GM23338 (cell line): ENCODE results near the gene RTF1. TPM values are rescaled to one million over a fixed set of nuclear protein-coding genes. Genes with fewer than 3 reads are reported as not detected.

Experiments
- ATAC-seq: fragments of 200-7000 bp; cut with Tn5 transposase; 3 replicates; pipeline ENCODE4 v1.9.1; 2020
- DNase-seq: peaks from one replicate; pipeline ENCODE4 v3.0.0-alpha.2; 2015; ENCODE audit warnings: low spot score
- H2AFZ ChIP-seq: fragments of 200-600 bp; sonication (generic); 2 replicates; pipeline ENCODE4 v1.8.0; 2016; ENCODE audit warnings: antibody characterized with exemption, mild to moderate bottlenecking, moderate library complexity
- H3F3A ChIP-seq: fragments of 200-600 bp; sonication (generic); replicated peaks from 2 replicates; pipeline ENCODE4 v1.8.0; 2017; ENCODE audit warnings: antibody characterized with exemption, mixed run types, low read depth
- H3K27ac ChIP-seq: fragments of 200-600 bp; sonication (generic); 2 replicates; pipeline ENCODE4 v1.6.1; 2016; ENCODE audit warnings: low read depth
- H3K27me3 ChIP-seq: fragments of 200-600 bp; sonication (generic); 2 replicates; pipeline ENCODE4 v1.8.0; 2016; ENCODE audit warnings: mild to moderate bottlenecking, mixed run types, moderate library complexity; ENCODE audit not compliant: insufficient read depth
- H3K36me3 ChIP-seq: fragments of 200-600 bp; sonication (generic); 2 replicates; pipeline ENCODE4 v1.8.0; 2016; ENCODE audit warnings: mild to moderate bottlenecking; ENCODE audit not compliant: insufficient read depth
- H3K4me1 ChIP-seq: fragments of 200-600 bp; sonication (generic); 2 replicates; pipeline ENCODE4 v1.8.0; 2016; ENCODE audit warnings: mild to moderate bottlenecking, moderate library complexity; ENCODE audit not compliant: insufficient read depth
- H3K4me2 ChIP-seq: fragments of 200-600 bp; sonication (generic); 2 replicates; pipeline ENCODE4 v1.7.1; 2017; ENCODE audit warnings: mixed run types
- H3K4me3 ChIP-seq: fragments of 200-600 bp; sonication (generic); 2 replicates; pipeline ENCODE4 v1.6.1; 2016; ENCODE audit warnings: mixed run types
- H3K79me2 ChIP-seq: fragments of 200-600 bp; sonication (generic); replicated peaks from 2 replicates; pipeline ENCODE4 v1.8.0; 2017; ENCODE audit warnings: mild to moderate bottlenecking; ENCODE audit not compliant: insufficient read depth
- H3K9me2 ChIP-seq: fragments of 200-600 bp; sonication (generic); 2 replicates; pipeline ENCODE4 v1.8.0; 2017; ENCODE audit not compliant: insufficient read depth
- H4K20me1 ChIP-seq: fragments of 200-600 bp; sonication (generic); replicated peaks from 2 replicates; pipeline ENCODE4 v1.8.0; 2017; ENCODE audit warnings: mild to moderate bottlenecking; ENCODE audit not compliant: insufficient read depth
- H3K27ac Mint-ChIP-seq: 2 replicates; pipeline ENCODE4 v1.8.0; 2020; ENCODE audit warnings: inconsistent platforms, mild to moderate bottlenecking, moderate library complexity, mixed read lengths
- H3K27me3 Mint-ChIP-seq: 3 replicates; pipeline ENCODE4 v1.8.0; 2022; ENCODE audit warnings: low read depth, mild to moderate bottlenecking, moderate library complexity, mixed read lengths, inconsistent platforms; ENCODE audit not compliant: insufficient read depth, poor library complexity
- H3K36me3 Mint-ChIP-seq: 3 replicates; pipeline ENCODE4 v1.8.0; 2021; ENCODE audit warnings: low read depth, mild to moderate bottlenecking, inconsistent platforms, moderate library complexity, mixed read lengths
- H3K4me1 Mint-ChIP-seq: 3 replicates; pipeline ENCODE4 v1.8.0; 2020; ENCODE audit warnings: mild to moderate bottlenecking, inconsistent platforms, mixed read lengths
- H3K4me3 Mint-ChIP-seq: 3 replicates; pipeline ENCODE4 v1.8.0; 2021; ENCODE audit warnings: moderate library complexity, mild to moderate bottlenecking, inconsistent platforms, mixed read lengths
- H3K9me3 Mint-ChIP-seq: 3 replicates; pipeline ENCODE4 v1.8.0; 2020; ENCODE audit warnings: moderate library complexity, mild to moderate bottlenecking, inconsistent platforms, mixed read lengths
- CREB1 ChIP-seq: fragments of 250-450 bp; sonication (Bioruptor Pico); IDR thresholded peaks from 2 replicates; pipeline ENCODE4 v1.5.0; 2020; ENCODE audit warnings: low read depth, mild to moderate bottlenecking, moderate library complexity
- EZH2 ChIP-seq: fragments of 200-600 bp; sonication (generic); IDR thresholded peaks from one replicate; pipeline ENCODE4 v1.8.0; 2017; ENCODE audit warnings: antibody characterized with exemption, mild to moderate bottlenecking, low read depth; ENCODE audit not compliant: unreplicated experiment
- EZH2phosphoT487 ChIP-seq: fragments of 200-600 bp; sonication (generic); IDR thresholded peaks from one replicate; pipeline ENCODE4 v1.8.1; 2018; ENCODE audit warnings: antibody characterized with exemption; ENCODE audit not compliant: unreplicated experiment
- JUNB ChIP-seq: IDR thresholded peaks from one replicate; pipeline ENCODE4 v1.6.1; 2016; ENCODE audit warnings: antibody characterized with exemption; ENCODE audit not compliant: unreplicated experiment
- NANOG ChIP-seq: IDR thresholded peaks from 2 replicates; pipeline ENCODE4 v1.6.1; 2016; ENCODE audit warnings: antibody characterized with exemption, borderline replicate concordance
- POLR2AphosphoS5 ChIP-seq: IDR thresholded peaks from 2 replicates; pipeline ENCODE4 v1.6.1; 2016; ENCODE audit warnings: antibody characterized with exemption, low read depth
- STAT1 ChIP-seq: IDR thresholded peaks from one replicate; pipeline ENCODE4 v1.6.1; 2016; ENCODE audit warnings: antibody characterized with exemption; ENCODE audit not compliant: unreplicated experiment
- ZNF114 ChIP-seq: fragments of 250-450 bp; sonication (Bioruptor Pico); IDR thresholded peaks from 2 replicates; pipeline ENCODE4 v1.5.0; 2020; ENCODE audit warnings: mild to moderate bottlenecking, moderate library complexity
- ZNF331 ChIP-seq: fragments of 250-450 bp; sonication (Bioruptor Pico); IDR thresholded peaks from 2 replicates; pipeline ENCODE4 v1.5.0; 2020; ENCODE audit warnings: low read depth, mild to moderate bottlenecking, moderate library complexity
- polyA plus RNA-seq: library from polyadenylated mRNA; unstranded; fragments of >200 nt; fragmentation: Nextera tagmentation; extraction: Ambion mirVana; gene quantifications from 2 replicates; pipeline ENCODE4 v1.2.1, GENCODE V29; 2016
- total RNA-seq: library from RNA; depleted of rRNA; stranded (reverse); fragments of >200 nt; shearing (Covaris generic); gene quantifications from 2 replicates; pipeline ENCODE4 v1.2.3, GENCODE V29; 2014
- TF ChIP-seq, protein P1 (sequence below), 2 experiments: fragments of 200-600 bp in 1 of 2; sonication (generic) in 1 of 2; conservative IDR thresholded peaks; 2 replicates each; pipeline versions ENCODE4 v1.5.1 to v1.6.1; 2016 to 2017; ENCODE audit warnings: antibody characterized with exemption in 2 of 2, low read depth in 2 of 2, mild to moderate bottlenecking in 2 of 2, moderate library complexity in 1 of 2
- TF ChIP-seq, protein P2 (sequence below): fragments of 250-450 bp; sonication (Bioruptor Pico); IDR thresholded peaks from 2 replicates; pipeline ENCODE4 v1.5.0; 2020; ENCODE audit warnings: mild to moderate bottlenecking, moderate library complexity
- TF ChIP-seq, protein P3 (sequence below): IDR thresholded peaks from one replicate; pipeline ENCODE4 v1.6.1; 2018; ENCODE audit warnings: antibody characterized with exemption; ENCODE audit not compliant: unreplicated experiment
- TF ChIP-seq, protein P4 (sequence below): IDR thresholded peaks from 2 replicates; pipeline ENCODE4 v1.6.1; 2016; ENCODE audit warnings: antibody characterized with exemption

Gene RTF1
- total and polyA plus RNA-seq, 2 experiments from 2014 or later, result 38.1 to 298 TPM

DNA sequence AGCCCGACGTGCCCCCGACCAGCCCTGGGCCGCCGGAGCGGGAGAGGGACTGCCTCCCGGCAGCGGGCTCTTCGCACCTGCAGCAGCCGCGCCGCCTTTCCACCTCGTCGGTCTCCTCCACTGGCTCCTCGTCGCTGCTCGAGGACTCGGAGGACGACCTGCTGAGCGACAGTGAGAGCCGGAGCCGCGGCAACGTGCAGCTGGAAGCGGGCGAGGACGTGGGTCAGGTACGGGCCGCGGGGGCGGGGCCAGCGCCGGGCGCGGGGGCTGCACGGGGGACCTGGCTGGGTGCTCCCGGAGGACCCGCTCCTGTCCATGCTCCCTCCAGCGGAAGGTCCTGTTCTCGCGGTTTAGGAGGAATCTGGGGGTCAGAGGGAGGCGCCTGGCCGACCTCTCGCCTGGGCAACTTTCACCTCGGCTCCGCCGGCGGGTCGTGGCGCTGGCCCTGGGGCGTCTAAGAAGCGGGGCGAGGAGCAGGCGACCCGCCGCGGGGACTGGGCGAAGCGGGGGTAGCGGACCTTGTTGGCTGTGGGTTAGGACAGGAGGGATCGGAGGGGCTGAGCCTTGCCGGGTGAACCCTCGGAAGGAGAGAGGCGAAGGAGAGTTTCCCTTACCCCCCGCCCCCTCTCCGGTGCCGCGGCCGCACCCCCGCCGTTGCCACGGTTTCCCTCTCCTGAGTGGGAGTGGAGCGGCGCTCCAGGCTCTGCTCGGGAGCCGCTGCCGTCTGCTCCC, 77.5 kb downstream of the RTF1 start:
- peak overlapping the region; percentile 60 for H3K4me3 Mint-ChIP-seq
- no peak for TF ChIP-seq NANOG
- TF ChIP-seq, protein P1, sequence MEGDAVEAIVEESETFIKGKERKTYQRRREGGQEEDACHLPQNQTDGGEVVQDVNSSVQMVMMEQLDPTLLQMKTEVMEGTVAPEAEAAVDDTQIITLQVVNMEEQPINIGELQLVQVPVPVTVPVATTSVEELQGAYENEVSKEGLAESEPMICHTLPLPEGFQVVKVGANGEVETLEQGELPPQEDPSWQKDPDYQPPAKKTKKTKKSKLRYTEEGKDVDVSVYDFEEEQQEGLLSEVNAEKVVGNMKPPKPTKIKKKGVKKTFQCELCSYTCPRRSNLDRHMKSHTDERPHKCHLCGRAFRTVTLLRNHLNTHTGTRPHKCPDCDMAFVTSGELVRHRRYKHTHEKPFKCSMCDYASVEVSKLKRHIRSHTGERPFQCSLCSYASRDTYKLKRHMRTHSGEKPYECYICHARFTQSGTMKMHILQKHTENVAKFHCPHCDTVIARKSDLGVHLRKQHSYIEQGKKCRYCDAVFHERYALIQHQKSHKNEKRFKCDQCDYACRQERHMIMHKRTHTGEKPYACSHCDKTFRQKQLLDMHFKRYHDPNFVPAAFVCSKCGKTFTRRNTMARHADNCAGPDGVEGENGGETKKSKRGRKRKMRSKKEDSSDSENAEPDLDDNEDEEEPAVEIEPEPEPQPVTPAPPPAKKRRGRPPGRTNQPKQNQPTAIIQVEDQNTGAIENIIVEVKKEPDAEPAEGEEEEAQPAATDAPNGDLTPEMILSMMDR (conservative IDR thresholded peaks at IDR 0.05; ENCODE audit: low read depth in 2 of 2), result peak in 1 of 2 experiments; percentile 15; a peak in 2 of 4 replicates
- peak; percentile 77 for TF ChIP-seq EZH2
- peak; percentile 75 for TF ChIP-seq EZH2phosphoT487
- TF ChIP-seq ZNF114 (CRISPR knock-in tag), result no peak
- no peak for TF ChIP-seq STAT1
- TF ChIP-seq CREB1 (CRISPR knock-in tag), result no peak
- TF ChIP-seq, protein P2, sequence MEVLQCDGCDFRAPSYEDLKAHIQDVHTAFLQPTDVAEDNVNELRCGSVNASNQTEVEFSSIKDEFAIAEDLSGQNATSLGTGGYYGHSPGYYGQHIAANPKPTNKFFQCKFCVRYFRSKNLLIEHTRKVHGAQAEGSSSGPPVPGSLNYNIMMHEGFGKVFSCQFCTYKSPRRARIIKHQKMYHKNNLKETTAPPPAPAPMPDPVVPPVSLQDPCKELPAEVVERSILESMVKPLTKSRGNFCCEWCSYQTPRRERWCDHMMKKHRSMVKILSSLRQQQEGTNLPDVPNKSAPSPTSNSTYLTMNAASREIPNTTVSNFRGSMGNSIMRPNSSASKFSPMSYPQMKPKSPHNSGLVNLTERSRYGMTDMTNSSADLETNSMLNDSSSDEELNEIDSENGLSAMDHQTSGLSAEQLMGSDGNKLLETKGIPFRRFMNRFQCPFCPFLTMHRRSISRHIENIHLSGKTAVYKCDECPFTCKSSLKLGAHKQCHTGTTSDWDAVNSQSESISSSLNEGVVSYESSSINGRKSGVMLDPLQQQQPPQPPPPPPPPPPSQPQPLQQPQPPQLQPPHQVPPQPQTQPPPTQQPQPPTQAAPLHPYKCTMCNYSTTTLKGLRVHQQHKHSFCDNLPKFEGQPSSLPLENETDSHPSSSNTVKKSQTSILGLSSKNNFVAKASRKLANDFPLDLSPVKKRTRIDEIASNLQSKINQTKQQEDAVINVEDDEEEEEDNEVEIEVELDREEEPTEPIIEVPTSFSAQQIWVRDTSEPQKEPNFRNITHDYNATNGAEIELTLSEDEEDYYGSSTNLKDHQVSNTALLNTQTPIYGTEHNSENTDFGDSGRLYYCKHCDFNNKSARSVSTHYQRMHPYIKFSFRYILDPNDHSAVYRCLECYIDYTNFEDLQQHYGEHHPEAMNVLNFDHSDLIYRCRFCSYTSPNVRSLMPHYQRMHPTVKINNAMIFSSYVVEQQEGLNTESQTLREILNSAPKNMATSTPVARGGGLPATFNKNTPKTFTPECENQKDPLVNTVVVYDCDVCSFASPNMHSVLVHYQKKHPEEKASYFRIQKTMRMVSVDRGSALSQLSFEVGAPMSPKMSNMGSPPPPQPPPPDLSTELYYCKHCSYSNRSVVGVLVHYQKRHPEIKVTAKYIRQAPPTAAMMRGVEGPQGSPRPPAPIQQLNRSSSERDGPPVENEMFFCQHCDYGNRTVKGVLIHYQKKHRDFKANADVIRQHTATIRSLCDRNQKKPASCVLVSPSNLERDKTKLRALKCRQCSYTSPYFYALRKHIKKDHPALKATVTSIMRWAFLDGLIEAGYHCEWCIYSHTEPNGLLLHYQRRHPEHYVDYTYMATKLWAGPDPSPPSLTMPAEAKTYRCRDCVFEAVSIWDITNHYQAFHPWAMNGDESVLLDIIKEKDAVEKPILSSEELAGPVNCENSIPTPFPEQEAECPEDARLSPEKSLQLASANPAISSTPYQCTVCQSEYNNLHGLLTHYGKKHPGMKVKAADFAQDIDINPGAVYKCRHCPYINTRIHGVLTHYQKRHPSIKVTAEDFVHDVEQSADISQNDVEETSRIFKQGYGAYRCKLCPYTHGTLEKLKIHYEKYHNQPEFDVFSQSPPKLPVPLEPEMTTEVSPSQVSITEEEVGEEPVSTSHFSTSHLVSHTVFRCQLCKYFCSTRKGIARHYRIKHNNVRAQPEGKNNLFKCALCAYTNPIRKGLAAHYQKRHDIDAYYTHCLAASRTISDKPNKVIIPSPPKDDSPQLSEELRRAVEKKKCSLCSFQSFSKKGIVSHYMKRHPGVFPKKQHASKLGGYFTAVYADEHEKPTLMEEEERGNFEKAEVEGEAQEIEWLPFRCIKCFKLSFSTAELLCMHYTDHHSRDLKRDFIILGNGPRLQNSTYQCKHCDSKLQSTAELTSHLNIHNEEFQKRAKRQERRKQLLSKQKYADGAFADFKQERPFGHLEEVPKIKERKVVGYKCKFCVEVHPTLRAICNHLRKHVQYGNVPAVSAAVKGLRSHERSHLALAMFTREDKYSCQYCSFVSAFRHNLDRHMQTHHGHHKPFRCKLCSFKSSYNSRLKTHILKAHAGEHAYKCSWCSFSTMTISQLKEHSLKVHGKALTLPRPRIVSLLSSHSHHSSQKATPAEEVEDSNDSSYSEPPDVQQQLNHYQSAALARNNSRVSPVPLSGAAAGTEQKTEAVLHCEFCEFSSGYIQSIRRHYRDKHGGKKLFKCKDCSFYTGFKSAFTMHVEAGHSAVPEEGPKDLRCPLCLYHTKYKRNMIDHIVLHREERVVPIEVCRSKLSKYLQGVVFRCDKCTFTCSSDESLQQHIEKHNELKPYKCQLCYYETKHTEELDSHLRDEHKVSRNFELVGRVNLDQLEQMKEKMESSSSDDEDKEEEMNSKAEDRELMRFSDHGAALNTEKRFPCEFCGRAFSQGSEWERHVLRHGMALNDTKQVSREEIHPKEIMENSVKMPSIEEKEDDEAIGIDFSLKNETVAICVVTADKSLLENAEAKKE (CRISPR knock-in tag), result no peak
- no peak for TF ChIP-seq JUNB
- TF ChIP-seq ZNF331 (CRISPR knock-in tag), result no peak
- TF ChIP-seq, protein P3, sequence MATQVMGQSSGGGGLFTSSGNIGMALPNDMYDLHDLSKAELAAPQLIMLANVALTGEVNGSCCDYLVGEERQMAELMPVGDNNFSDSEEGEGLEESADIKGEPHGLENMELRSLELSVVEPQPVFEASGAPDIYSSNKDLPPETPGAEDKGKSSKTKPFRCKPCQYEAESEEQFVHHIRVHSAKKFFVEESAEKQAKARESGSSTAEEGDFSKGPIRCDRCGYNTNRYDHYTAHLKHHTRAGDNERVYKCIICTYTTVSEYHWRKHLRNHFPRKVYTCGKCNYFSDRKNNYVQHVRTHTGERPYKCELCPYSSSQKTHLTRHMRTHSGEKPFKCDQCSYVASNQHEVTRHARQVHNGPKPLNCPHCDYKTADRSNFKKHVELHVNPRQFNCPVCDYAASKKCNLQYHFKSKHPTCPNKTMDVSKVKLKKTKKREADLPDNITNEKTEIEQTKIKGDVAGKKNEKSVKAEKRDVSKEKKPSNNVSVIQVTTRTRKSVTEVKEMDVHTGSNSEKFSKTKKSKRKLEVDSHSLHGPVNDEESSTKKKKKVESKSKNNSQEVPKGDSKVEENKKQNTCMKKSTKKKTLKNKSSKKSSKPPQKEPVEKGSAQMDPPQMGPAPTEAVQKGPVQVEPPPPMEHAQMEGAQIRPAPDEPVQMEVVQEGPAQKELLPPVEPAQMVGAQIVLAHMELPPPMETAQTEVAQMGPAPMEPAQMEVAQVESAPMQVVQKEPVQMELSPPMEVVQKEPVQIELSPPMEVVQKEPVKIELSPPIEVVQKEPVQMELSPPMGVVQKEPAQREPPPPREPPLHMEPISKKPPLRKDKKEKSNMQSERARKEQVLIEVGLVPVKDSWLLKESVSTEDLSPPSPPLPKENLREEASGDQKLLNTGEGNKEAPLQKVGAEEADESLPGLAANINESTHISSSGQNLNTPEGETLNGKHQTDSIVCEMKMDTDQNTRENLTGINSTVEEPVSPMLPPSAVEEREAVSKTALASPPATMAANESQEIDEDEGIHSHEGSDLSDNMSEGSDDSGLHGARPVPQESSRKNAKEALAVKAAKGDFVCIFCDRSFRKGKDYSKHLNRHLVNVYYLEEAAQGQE, result no peak
- TF ChIP-seq, protein P4, sequence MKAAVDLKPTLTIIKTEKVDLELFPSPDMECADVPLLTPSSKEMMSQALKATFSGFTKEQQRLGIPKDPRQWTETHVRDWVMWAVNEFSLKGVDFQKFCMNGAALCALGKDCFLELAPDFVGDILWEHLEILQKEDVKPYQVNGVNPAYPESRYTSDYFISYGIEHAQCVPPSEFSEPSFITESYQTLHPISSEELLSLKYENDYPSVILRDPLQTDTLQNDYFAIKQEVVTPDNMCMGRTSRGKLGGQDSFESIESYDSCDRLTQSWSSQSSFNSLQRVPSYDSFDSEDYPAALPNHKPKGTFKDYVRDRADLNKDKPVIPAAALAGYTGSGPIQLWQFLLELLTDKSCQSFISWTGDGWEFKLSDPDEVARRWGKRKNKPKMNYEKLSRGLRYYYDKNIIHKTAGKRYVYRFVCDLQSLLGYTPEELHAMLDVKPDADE, result no peak
- TF ChIP-seq POLR2AphosphoS5, result no peak

More for the DNA sequence above, 77.5 kb downstream of the RTF1 start:
- H3K4me2 ChIP-seq, result peak overlapping the region; percentile 96
- H3K27me3 ChIP-seq, result peaks cover 93% of the 10 kb centered on the region
- peaks cover 18% of the 10 kb centered on the region for H3K4me1 Mint-ChIP-seq
- H3K79me2 ChIP-seq, result no peaks in the 10 kb centered on the region
- peak; percentile 16 for ATAC-seq
- no peaks in the 10 kb centered on the region; the same call in 2 of the 3 replicates for H3K9me3 Mint-ChIP-seq
- H3K36me3 Mint-ChIP-seq, result peaks cover 3% of the 10 kb centered on the region; the same call in 1 of the 3 replicates
- peak overlapping the region; percentile 96 for H2AFZ ChIP-seq
- H3K4me1 ChIP-seq, result peaks cover 16% of the 10 kb centered on the region
- DNase-seq, result peak; percentile 82
- H3F3A ChIP-seq, result peaks cover 17% of the 10 kb centered on the region
- H3K27ac ChIP-seq, result no peak overlapping the region
- no peak overlapping the region for H3K27ac Mint-ChIP-seq
- H3K9me2 ChIP-seq, result no peaks in the 10 kb centered on the region
- H3K36me3 ChIP-seq, result no peaks in the 10 kb centered on the region
- peaks cover 78% of the 10 kb centered on the region for H3K27me3 Mint-ChIP-seq
- H3K4me3 ChIP-seq, result peak overlapping the region; percentile 64
- H4K20me1 ChIP-seq, result no peaks in the 10 kb centered on the region; the same call in none of the 2 replicates
